HepG2 (cell line): ENCODE measurements around the gene CAVIN3. TPM values are rescaled to one million over a fixed set of nuclear protein-coding genes. Genes with fewer than 3 reads are reported as not detected.
A peak's percentile ranks its signal among the peaks of the same experiment; 100 is the strongest.

Experiments
- ATAC-seq: fragments of 200-7000 bp; cut with Tn5 transposase; 3 replicates; pipeline ENCODE4 v1.9.1; 2020; ENCODE audit warnings: mild to moderate bottlenecking, moderate library complexity
- Bru-seq: library from RNA; stranded (reverse); fragments of 400-500 nt; gene quantifications from one replicate; lab custom pipeline; 2021; lab: Mats Ljungman, UMichigan
- BruChase-seq, 2 experiments: library from RNA; stranded (reverse); fragments of 400-500 nt; gene quantifications; one replicate each; lab custom pipeline; 2021; lab: Mats Ljungman, UMichigan
- BruUV-seq: library from RNA; stranded (reverse); fragments of 400-500 nt; replicated peaks from 2 replicates; lab custom pipeline; 2021; lab: Mats Ljungman, UMichigan
- CTCF ChIA-PET: fragments of 300-600 bp; formaldehyde crosslinking; extraction: SDS; loops from one replicate; lab custom pipeline; 2021; ENCODE audit warnings: low total read pairs, inconsistent platforms, low intra/inter-chr PET ratio; lab: Yijun Ruan, JAX
- POLR2A ChIA-PET: fragments of 350-600 bp; sonication (Branson Sonifier 250); formaldehyde crosslinking; loops from one replicate; lab custom pipeline; 2020; ENCODE audit warnings: antibody characterized with exemption, inconsistent platforms; lab: Yijun Ruan, JAX
- DNase-seq: peaks from one replicate; pipeline ENCODE4 v3.0.0-alpha.2; 2015; ENCODE audit warnings: low spot score
- FAIRE-seq: peaks from 3 replicates; lab custom pipeline; 2011; peaks lifted over from hg19 to GRCh38; lab: Jason Lieb, UNC
- H2AFZ ChIP-seq: one replicate; pipeline ENCODE4 v1.6.1; 2011; ENCODE audit warnings: low read length, inconsistent platforms
- H3K27ac ChIP-seq: fragments of 300-600 bp; 3 replicates; pipeline ENCODE4 v1.8.0; 2011; ENCODE audit warnings: mixed run types, mild to moderate bottlenecking, mixed read lengths, low read length, inconsistent platforms; ENCODE audit not compliant: insufficient read depth; ENCODE audit errors: extremely low read length
- H3K27me3 ChIP-seq, 2 experiments: fragments of 200-600 bp in 1 of 2; 2 replicates in 1 of 2; 3 replicates in 1 of 2; pipeline versions ENCODE4 v1.6.0 to v1.8.0; 2011; ENCODE audit warnings: low read length in 2 of 2, mild to moderate bottlenecking in 2 of 2, moderate library complexity in 2 of 2, inconsistent platforms in 1 of 2; ENCODE audit not compliant: insufficient read depth in 2 of 2, control insufficient read depth in 1 of 2
- H3K36me3 ChIP-seq, 2 experiments: fragments of 200-600 bp in 1 of 2; replicated peaks in 1 of 2; 2 replicates in 1 of 2; 3 replicates in 1 of 2; pipeline versions ENCODE4 v1.5.1 to v1.8.0; 2011; ENCODE audit warnings: low read length in 2 of 2, inconsistent platforms in 1 of 2; ENCODE audit not compliant: insufficient read depth in 2 of 2, control insufficient read depth in 1 of 2
- H3K4me1 ChIP-seq: 2 replicates; pipeline ENCODE4 v1.5.1; 2012; ENCODE audit warnings: low read length, inconsistent platforms; ENCODE audit not compliant: insufficient read depth
- H3K4me2 ChIP-seq: 2 replicates; pipeline ENCODE4 v1.6.0; 2011; ENCODE audit warnings: low read depth, low read length, inconsistent platforms
- H3K4me3 ChIP-seq, 3 experiments: fragments of 200-600 bp in 1 of 3; sonication (generic), shearing (Covaris generic) in 1 of 3; replicated peaks in 1 of 3; 2 replicates each; pipeline ENCODE4 v1.5.1; 2011 to 2016; ENCODE audit warnings: low read length in 3 of 3, inconsistent platforms in 2 of 3, low read depth in 2 of 3, mild to moderate bottlenecking in 2 of 3, control low read depth in 1 of 3, mixed read lengths in 1 of 3; ENCODE audit not compliant: insufficient read depth in 1 of 3
- H3K79me2 ChIP-seq: one replicate; pipeline ENCODE4 v1.6.1; 2011; ENCODE audit warnings: low read length, inconsistent platforms; ENCODE audit not compliant: insufficient read depth
- H3K9ac ChIP-seq: 2 replicates; pipeline ENCODE4 v1.6.0; 2011; ENCODE audit warnings: mild to moderate bottlenecking, low read depth, low read length, inconsistent platforms; ENCODE audit not compliant: insufficient read depth
- H3K9me3 ChIP-seq: 2 replicates; pipeline ENCODE4 v1.5.1; 2012; ENCODE audit warnings: mild to moderate bottlenecking, low read length
- H4K20me1 ChIP-seq: 2 replicates; pipeline ENCODE4 v1.6.0; 2011; ENCODE audit warnings: inconsistent platforms, mild to moderate bottlenecking, low read length, moderate library complexity; ENCODE audit not compliant: insufficient read depth
- ARID4A ChIP-seq: sonication (generic); formaldehyde crosslinking; IDR thresholded peaks from 2 replicates; pipeline ENCODE4 v1.5.0; 2020; ENCODE audit warnings: mild to moderate bottlenecking, missing genetic modification reagents, borderline replicate concordance
- ZNF343 ChIP-seq: sonication (generic); formaldehyde crosslinking; IDR thresholded peaks from 2 replicates; pipeline ENCODE4 v1.4.0; 2020; ENCODE audit warnings: mild to moderate bottlenecking, missing genetic modification reagents
- WGBS: methylation state at CpG from one replicate; pipeline ENCODE4 v1.1.6; 2017; ENCODE audit warnings: low lambda C conversion rate; 5-methylcytosine and 5-hydroxymethylcytosine counted together
- in situ Hi-C: cut with HindIII; loops from 2 replicates; pipeline ENCODE4 v1.10.0; 2017; ENCODE audit warnings: low pct_unique_long_range_greater_than_20kb; ENCODE audit not compliant: extremely low pct_ligation_motif_present
- intact Hi-C: fragments of 100-400 bp; cut with micrococcal nuclease; formaldehyde crosslinking; loops from one replicate; pipeline ENCODE4 v1.10.0; 2022; ENCODE audit not compliant: unreplicated experiment
- long read RNA-seq, 2 experiments: library from RNA in 1 of 2; library from polyadenylated mRNA in 1 of 2; stranded (forward) in 1 of 2; unstranded in 1 of 2; transcript quantifications; one replicate each; pipeline ENCODE4 v2.0.0, GENCODE V29; 2019 to 2022
- polyA minus RNA-seq, 3 experiments: library from RNA; depleted of rRNA, polyadenylated mRNA; stranded (reverse); fragments of >200 nt; gene quantifications; 2 replicates each; pipeline ENCODE4 v1.2.3, GENCODE V29; 2011; ENCODE audit warnings: low replicate concordance in 1 of 3
- polyA plus RNA-seq, 8 experiments: library from polyadenylated mRNA; depleted of rRNA in 3 of 8; stranded (reverse) in 7 of 8; unstranded in 1 of 8; fragments of >200 nt; fragmentation: Illumina TruSeq in 4 of 8; extraction: Trizol in 4 of 8; gene quantifications; 2 replicates each; pipeline versions ENCODE4 v1.2.1 to v1.2.3, GENCODE V29; 2011 to 2016; ENCODE audit warnings: low read depth in 4 of 8, missing spikeins in 1 of 8, mixed read lengths in 1 of 8; ENCODE audit not compliant: insufficient read depth in 1 of 8
- total RNA-seq, 5 experiments: library from RNA; depleted of rRNA; stranded (reverse); fragments of >200 nt; fragmentation: Illumina TruSeq; extraction: Trizol; gene quantifications; 2 replicates each; pipeline ENCODE4 v1.2.3, GENCODE V29; 2016; ENCODE audit warnings: low read depth in 1 of 5

Gene CAVIN3
- not detected in 2 replicates for total RNA-seq (2016; rRNA removed; fragmentation: Illumina TruSeq; extraction: Trizol)
- total RNA-seq (2016; cell fraction: cytosol; rRNA removed; fragmentation: Illumina TruSeq; extraction: Trizol; ENCODE audit: low read depth): not detected in 2 replicates
- total RNA-seq (2016; cell fraction: insoluble cytoplasmic fraction; rRNA removed; fragmentation: Illumina TruSeq; extraction: Trizol): not detected in 2 replicates
- not detected in 2 replicates for total RNA-seq (2016; cell fraction: membrane; rRNA removed; fragmentation: Illumina TruSeq; extraction: Trizol)
- not detected in 2 replicates for total RNA-seq (2016; cell fraction: nucleus; rRNA removed; fragmentation: Illumina TruSeq; extraction: Trizol)
- not detected in 2 replicates for polyA plus RNA-seq (2011; rRNA removed)
- polyA plus RNA-seq (2011; cell fraction: cytosol; rRNA removed): not detected in 2 replicates
- not detected in 2 replicates for polyA plus RNA-seq (2011; cell fraction: nucleus; rRNA removed)
- not detected in 2 replicates for polyA plus RNA-seq (2012)
- not detected in 2 replicates for polyA plus RNA-seq (2016; cell fraction: cytosol; fragmentation: Illumina TruSeq; extraction: Trizol; ENCODE audit: low read depth)
- polyA plus RNA-seq (2016; cell fraction: insoluble cytoplasmic fraction; fragmentation: Illumina TruSeq; extraction: Trizol; ENCODE audit: low read depth): not detected in 2 replicates
- polyA plus RNA-seq (2016; cell fraction: membrane; fragmentation: Illumina TruSeq; extraction: Trizol; ENCODE audit: low read depth): not detected in 2 replicates
- polyA plus RNA-seq (2016; cell fraction: nucleus; fragmentation: Illumina TruSeq; extraction: Trizol; ENCODE audit: insufficient read depth, low read depth): not detected in 2 replicates
- 8.6 TPM in 1 of 2 replicates, not detected in the other for polyA minus RNA-seq (2011; rRNA and poly(A)+ RNA removed; ENCODE audit: low replicate concordance)
- not detected in 2 replicates for polyA minus RNA-seq (2011; cell fraction: cytosol; rRNA and poly(A)+ RNA removed)
- polyA minus RNA-seq (2011; cell fraction: nucleus; rRNA and poly(A)+ RNA removed): not detected in 2 replicates
- not detected for Bru-seq, nascent RNA
- BruChase-seq, experiment 1, labeled RNA remaining after a 6-hour chase: not detected
- not detected for BruChase-seq, experiment 2, labeled RNA remaining after a 2-hour chase
- long read RNA-seq, experiment 1: 0 reads
- long read RNA-seq, experiment 2: 0 reads

GRCh38 chr11:6320411-6321155, at the start of gene CAVIN3:
CAVIN3 (minus strand) TSS chr11:6320501; CDS start chr11:6320476, 25 bp downstream.
- peaks cover 1 to 34% of the 10 kb centered on the region in 2 experiments; a peak in 3 of 5 replicates for H3K27me3 ChIP-seq
- DNase-seq: no peak
- H4K20me1 ChIP-seq: no peaks in the 10 kb centered on the region
- no peaks in the 10 kb centered on the region for H3K9me3 ChIP-seq
- no peaks in the 10 kb centered on the region for H3K36me3 ChIP-seq
- H3K4me3 ChIP-seq: no peak within 1 kb of the TSS
- no peak within 1 kb of the TSS for H3K9ac ChIP-seq
- no peaks in the 10 kb centered on the region for H3K79me2 ChIP-seq
- CTCF ChIA-PET: no interaction called here
- TF ChIP-seq ZNF343 (CRISPR knock-in tag) (no peak), ARID4A (CRISPR knock-in tag) (no peak)
- in situ Hi-C loops (no loop called here), intact Hi-C loops (no loop called here)
- POLR2A ChIA-PET: no interaction called here
- WGBS: 58% methylated on average over 17 of the region's 44 CpGs
- H3K27ac ChIP-seq: no peak within 1 kb of the TSS
- no peaks in the 10 kb centered on the region for H3K4me1 ChIP-seq
- peak; percentile 67 for ATAC-seq
- BruUV-seq: no TSS peak
- H2AFZ ChIP-seq: no peak within 1 kb of the TSS
- no peak for FAIRE-seq
- no peak within 1 kb of the TSS for H3K4me2 ChIP-seq
